ENCODE data around the gene MALRD1. TPM values are rescaled to one million over a fixed set of nuclear protein-coding genes. Genes with fewer than 3 reads are reported as not detected.
A peak's percentile ranks its signal among the peaks of the same experiment; 100 is the strongest.

MALRD1 gene
- 0.09 TPM in 1 of 2 replicates, not detected in the other for total RNA-seq

DNA sequence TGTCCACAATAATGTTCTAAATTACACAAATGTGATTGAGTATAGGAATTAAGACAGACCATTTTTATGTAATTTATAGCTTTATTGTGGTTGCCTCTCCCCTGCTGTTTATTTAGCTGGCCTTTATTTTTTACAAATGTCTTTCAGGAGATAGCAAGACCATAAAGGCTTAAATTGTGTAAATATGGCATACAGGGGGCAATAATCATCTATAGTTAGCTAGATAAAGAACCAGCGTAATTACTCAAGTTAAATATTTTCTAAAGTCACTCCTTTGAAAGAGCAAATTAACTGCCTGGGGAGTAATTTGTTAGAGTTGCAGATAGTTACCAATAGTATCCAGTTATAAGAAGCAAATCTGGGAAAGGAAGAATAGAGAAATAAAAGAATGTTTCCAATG is at the start of gene MALRD1:
TSS of gene MALRD1 (plus strand) at position 313 of the 400 bp plus-strand sequence. CDS start 138 bp downstream, outside the sequence.
- DNase-seq: no peak

DNA sequence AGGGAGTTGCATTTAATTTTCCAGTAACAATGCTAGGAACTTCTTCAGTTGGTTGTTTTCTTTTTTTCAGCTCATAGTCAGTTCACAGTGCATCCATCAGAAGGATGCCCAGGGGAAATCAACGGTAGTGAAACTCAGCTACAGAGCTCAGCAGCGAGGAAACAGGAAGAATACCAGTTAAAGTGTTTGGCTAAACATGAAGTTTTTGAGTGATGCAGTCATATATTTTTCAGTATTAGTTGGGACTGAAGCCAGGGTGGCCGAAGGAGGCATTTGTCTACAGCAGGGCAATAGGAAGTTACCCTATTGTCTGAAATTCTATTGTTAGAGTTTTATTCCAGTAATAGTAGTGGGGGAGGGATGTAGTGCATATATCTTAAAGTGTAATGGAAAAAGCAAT is 45.3 kb upstream of the MALRD1 start:
- peak; percentile 33 for DNase-seq

DNA sequence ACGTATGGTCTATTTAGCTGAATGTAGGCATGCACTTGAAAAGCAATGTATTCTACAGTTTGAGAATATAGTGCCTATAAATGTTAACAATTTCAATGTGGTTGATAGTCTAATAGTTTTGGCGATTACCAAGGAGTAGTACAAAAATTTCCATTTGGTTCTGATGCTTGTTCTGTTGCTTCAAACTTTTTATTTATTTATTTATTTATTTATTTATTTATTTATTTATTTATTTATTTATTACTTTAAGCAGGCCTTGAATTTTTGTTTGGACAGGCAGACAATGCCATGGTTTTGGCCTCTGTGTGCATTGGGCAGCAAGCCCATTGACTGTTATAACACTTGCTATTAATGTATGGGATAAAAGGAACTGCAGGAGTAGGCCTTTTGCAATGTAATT is 36.5 kb upstream of the MALRD1 start:
- DNase-seq: no peak

DNA sequence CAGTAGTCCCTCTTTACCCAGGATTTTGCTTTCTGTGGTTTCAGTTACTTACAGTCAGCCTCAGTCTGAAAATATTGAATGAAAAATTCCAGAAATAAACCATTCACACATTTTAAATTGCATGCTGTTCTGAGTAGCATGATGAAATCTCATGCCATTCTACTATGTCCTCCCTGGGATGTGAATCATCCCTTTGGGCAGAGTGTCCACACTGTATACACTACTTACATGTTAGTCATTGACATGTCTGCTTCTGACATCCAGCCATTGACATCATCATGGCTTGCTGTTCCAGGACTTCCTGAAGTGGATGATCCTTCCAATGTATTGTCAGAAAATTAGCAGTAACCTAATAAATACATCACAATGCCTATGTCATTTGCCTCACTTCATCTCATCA is 34.6 kb upstream of the MALRD1 start:
- DNase-seq: no peak

DNA sequence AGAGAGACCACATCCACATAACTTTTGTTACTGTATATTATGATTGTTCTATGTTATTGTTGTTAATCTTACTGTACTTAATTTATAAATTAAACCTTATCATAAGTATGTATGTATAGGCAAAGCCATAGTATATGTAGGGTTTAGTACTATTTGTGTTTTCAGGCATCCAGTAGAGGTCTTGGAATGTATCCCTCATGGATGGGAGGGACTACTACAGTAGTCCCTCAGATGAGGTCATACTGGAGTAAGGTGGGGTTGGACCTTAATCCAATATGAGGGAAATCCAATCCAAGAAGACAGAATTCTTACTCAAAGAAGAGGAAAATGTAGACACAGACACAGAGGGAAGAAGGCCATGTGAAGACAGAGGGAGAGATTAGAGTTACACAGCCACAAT is 34.1 kb upstream of the MALRD1 start:
- no peak for DNase-seq

DNA sequence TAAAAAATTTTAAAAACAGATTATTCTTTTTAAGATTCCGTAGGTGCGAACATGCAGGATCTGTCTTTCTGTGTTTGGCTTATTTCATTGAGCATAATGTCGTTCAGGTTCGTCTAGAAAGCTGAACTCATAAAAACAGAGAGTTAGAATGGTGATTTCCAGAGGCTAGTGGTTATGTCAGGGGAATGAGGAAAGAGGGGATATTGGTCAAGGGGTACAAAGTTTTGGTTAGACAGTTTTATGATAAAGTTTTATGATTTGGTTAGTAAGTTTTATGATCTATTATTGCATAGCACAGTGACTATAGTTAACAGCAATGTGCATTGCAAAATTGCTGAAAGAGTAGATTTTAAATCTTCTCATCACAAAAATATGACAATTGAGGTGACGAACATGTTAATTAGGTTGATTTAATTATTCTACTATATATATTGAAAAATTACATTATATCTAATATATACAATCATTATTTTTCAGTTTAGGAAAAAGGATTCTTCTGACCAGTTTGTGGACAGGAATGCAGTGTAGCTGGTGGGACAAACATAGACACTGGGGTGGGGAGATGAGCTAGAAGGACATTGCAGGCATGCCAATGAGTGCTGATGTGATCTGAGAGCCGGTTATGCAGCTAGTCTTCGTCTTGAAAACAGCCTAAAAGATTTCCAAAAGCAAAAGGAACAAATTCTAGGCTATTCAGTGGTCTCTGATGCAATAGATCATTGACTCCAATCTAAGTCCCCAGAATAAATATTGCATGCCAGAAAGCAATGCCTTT is 31.3 kb upstream of the MALRD1 start:
- no peak for DNase-seq

DNA sequence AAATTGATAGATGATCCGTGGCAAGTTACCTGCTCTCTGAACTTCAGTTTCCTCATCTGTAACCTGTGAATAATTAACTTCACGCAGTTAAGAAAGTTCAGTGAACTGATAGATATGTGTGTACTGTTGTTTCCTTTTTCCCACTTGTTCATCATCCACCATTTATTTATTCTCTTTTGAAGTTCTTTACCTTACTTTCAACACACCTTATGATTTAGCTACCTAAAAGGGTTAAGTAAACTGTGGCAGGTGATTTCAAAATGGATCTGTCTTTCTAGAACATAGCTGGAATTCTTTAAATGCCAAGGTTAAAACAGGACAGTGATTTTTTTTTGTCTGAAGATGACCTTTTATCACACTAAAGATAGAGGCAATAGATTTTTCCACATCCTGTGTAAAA is 27.4 kb upstream of the MALRD1 start:
- no peak for DNase-seq

DNA sequence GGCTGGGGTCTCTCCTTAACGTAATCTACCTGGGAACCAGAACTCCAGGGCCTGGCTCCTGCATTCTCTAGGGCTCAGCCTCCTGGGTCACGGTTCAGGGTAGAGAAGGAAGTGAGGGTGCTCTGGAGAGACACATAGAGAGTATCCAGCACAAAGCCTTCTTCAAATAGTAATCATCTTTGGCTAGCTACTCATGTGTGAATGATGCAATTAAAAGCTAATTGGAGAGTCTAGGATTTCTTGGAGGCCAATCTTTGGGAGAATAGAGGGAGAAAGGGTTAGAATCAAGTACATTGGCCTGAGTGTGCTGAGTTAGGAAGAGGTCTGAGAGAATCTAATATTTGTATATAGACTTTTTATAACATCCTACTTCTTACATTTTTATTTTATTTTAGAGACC is 24.0 kb upstream of the MALRD1 start:
- no peak for DNase-seq

DNA sequence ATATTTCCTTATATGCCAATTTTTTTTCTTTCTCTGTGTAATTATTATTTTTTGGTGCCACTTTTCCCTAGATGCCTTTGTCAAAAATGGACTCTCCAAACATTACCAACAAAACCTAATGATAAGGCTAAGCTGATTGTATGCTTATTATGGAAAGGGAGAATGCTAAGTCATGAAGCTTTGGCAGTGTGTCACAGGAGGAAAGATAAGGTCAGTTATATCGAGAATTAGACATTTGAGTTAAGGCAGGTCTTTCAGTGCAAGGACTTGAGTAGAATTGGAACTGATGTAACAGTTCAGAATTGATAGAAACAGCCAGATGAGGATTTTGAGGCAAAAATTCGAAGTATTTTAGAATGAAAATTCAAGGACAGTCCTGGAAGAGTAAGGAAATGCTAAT is 16.8 kb upstream of the MALRD1 start:
- DNase-seq: no peak

DNA sequence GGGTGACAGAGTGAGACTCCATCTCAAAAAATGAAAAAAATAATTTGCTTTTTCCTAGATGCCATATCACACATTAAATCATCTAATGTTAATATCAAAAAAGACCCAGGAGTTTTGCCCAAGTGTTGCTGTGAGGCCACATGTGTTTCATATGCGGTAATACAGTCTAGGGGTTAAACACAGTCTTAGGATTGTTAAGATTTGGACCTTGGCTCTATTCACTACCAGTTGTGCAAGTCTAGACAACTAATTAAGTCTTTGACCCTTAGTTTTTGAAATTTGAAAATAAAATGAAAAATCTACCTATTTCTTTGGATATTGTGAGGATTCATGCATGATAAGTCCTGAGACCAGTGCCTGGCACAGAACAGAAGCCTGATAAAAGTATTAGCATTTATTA is 14.9 kb upstream of the MALRD1 start:
- no peak for DNase-seq

DNA sequence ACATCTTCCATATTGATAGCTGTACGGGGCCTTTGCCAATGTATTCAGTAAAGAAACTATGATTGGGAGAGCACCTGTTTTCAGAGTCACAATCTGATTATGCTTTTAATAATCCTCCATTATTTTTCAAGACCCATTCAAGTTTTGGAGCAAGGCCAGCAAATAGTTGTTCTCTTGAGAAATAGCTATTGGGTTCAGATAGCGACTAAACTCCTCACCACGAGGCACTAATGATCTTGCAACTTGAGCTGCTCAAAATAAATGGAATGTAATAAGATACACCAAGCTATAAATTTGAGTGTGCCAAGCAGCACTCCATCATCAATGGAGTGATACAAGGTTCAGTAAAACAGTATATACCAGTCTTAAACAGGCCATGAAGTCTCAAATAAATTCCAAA is 7.4 kb upstream of the MALRD1 start:
- DNase-seq: no peak

DNA sequence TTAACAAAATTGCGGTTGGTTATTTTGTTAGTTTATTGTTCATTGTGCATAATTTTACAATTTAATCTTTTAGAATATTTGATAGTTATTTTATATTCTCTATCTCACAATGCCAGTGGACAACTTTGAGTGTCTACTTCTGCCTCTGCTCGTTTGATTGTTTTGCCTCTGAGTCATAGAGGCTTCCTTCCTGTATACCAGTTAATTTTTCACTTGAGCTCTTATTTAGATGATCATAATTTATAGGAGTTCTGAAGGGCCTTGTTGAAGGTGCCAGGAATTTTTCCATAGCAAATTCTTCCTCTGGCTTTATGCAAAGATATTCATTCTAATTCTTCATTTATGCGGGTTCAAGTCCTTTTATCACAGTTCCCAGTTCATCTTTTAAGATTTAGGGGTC is 5.2 kb upstream of the MALRD1 start:
- DNase-seq: no peak

DNA sequence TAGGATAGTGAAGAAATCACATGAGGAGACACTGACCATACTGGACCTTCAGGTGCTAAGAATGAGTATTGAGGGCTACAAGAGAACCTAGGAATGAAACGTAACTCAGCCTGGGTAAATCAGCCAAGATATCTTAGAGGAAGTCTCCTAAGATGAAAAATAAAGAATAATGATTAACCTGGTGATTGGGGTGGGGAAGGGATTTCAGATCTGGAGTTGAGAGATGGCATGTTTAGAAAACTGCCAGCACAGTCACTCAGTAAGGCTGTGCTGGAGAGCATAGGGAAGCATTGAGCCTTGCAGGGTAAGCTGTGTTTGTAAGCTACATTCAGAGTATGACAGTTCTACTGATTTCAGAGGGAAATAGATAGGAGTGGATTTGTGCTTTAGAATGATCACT is 1.9 kb upstream of the MALRD1 start:
- DNase-seq: no peak

DNA sequence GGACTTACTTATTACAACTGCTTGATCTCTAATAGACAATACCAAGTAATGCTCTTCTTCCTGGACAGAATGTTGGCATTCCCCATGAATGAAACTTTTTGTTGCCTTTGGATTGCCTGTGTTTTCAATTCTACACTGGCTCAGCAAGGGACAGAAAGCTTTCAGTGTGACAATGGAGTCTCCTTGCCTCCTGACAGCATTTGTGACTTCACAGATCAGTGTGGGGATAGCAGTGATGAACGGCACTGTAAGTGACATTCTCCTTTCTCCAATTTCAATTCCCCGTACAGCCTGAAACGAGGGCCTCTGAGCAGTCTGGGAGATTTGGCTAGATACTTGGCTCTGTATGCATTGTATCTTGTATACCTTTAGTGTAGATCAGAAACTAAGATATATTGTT is 290 bp downstream of the MALRD1 start:
- DNase-seq: no peak

DNA sequence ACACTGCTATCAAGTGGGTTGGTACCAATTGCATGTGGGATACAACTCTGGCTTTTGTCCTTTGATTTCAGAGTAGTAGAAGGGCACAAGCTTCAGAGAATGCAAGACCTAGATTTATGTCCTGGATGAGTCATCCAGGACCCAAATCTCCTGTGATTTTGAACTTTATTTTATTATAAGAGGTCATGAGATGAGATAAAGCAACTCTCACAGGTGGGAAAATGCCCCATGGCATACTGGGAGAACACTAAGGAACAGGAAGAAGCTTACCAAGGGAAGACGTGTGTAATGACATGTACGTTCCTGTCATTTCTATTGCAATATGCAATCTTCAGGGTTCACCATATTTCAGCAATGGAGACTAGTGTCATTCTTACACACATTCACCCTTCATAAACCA is 966 bp downstream of the MALRD1 start:
- DNase-seq: no peak

DNA sequence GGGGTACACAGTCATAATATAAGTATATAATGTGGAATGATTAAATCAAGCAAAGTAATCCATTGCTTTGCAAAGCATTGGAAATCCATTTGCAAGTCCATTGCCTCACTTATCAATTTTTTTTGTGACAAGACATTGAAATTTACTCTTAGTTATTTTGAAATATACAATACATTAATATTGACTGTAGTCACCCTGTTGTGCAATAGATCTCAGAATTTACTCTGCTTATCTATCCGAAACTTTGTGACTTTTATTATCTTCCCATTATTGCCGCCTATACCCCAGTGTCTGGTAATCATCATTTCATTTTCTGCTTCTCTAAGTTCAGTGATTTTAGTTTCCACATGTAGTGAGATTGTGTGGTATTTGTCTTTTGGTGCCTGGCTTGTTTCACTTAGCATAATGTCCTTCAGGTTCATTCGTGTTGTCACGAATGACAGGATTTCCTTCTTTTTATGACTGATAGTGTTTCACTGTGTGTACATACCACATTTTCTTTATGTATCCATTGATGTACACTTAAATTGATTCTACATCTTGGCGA is 5.8 kb downstream of the MALRD1 start:
- no peak for DNase-seq

DNA sequence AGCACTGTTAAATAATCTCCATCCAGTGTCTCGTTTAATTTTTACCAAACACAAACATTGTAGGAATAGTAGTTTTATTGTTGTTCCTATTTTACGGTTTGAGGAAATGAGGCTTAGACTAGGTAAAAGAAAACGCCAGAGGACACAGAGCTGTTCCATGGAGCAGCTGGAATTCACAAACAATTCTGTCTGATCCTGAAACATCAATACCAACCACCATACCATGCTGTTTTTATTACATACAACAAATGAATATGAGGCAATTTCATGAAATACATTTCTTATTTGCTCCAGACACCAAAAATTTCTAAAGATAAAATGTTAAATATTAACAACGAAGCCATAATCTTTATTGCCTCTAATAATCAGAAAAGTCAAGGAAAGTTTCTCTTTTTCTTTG is 9.4 kb downstream of the MALRD1 start:
- no peak for DNase-seq

DNA sequence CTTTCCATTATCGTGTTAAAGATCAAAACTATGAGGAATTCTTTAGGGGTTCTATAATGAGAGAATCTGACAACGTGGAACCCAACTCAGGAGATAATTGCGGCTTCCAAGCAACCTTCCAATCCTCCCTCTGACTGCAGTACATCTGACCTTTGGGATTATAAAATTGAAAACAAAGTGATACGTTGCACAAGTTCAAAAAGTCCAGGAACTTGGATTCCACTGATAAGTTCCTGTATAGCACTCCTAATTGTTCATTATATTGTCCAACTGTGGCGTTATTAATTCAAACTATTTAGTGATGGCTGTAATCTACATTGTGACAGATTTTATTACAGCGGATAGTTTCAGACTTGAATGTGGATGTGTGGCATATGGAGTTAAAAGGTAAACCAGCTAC is 15.4 kb downstream of the MALRD1 start:
- no peak for DNase-seq

DNA sequence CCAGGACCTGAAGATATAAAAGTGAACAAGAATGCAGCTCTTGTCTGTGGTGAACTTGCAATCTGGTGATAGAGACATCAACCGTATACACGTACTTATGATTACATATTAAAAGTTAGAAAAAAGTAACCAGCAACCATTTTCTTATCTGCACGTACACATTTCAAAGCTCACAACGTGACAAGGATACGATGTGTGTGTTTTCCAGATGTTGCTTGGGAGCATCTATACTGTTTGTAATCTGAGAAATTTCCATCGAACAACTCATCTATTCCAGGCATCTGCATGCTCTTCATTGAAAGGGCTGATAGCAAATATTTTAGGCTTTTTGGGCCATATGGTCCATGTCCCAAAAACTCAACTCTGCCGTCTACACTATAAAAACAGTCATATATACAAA is 23.3 kb downstream of the MALRD1 start:
- no peak for DNase-seq

DNA sequence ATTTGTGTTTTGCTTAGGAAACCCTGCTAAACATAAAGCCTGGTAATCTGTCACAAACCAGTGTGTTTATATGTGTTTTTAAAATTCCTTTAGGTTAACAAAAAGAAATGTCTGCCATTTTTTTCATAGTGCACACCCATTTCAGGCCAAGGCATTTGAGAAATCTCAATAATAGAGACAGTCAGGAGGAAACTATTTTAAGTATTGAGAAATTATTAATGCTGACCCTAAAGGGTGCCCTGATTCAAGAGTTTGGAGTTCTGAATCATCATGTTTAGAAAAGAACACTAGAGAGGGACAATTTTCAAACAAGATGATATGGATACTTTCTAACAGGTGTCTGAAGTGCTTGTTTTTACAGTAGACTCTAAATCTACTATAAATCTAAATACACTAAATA is 28.7 kb downstream of the MALRD1 start:
- no peak for DNase-seq

DNA sequence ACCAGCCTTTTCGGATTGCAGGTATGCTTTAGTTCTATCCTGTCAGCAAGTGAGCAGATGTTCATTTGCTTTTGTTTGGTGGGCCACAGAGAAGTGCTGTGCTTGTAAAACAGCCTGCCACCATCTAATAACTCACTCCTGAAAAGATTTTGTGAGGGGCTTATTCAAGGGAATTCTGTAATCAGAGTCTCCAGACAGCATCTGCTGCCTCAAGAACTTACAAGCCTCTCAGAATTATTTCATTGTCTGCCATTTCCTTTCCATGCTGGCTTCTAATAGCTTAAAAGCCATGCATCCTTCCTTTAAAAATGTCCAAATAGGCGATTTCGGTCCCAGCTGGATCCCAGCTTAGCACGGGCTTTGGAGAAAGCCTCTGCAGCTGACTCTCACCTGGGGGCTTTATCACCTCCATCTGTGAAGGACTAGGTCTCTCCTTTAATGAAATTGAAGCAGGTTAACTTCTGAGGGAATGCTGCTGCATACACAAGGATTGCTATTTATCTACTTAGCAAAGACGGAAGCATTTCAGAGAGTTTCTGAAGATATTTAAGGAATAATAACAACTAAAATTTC is 48.0 kb downstream of the MALRD1 start:
- no peak for DNase-seq

DNA sequence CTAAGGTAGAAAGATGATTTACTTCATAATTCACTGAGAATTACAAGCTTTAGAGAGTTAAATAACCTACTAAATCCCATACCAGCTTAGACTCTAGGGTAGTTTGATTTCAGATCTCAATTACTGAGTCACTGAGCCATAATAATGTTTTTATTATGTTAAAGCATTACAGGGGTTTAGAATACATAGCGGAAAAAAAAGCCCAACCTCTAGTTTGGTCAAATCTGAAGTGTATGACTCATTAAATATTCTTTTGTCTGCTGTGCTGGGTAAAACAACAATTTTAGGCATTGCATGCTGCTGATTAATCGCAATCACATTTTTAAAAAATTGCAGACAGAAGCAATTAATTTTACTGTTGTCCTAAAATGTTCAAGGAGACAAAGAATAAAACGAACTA is 48.5 kb downstream of the MALRD1 start:
- DNase-seq: no peak

DNA sequence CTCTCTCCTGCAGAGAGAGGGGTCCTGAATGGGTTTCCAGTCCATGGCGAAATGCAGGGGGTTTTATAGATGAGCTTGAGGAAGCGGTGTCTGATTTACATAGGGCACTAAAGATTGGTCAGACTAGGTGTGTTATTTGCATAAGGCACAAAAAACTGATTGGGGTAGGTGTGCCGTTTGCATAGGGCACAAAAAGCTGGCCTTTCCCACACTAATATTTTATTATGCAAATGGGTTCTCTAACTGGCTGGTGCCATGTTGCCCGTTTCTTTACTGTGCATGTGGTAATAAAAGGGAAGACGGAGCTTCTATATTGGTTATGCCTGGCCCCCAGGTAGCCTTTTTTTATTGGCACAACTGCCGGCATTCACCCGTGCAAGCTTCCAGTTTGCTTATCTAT is 50.2 kb downstream of the MALRD1 start:
- DNase-seq: no peak

DNA sequence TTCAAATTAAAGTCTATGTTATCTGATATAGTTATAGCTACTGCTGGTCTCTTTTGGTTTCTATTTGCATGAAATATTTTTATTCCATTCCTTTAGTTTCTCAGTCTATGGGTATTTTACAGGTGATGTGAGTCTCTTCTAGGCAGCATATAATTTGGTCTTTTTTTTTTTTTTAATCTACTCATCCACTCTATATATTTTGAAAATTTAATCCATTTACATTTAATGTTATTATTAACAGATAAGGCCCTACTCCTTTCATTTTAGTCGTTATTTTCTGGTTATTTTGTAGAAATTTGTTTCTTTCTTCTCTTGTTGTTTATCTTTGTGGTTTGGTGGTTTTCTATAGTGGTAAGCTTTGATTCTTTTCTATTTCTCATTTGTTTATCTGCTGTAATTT is 58.8 kb downstream of the MALRD1 start:
- no peak for DNase-seq
